Prostate gland (tissue), 2 donors: ENCODE results near the gene GPR161.

Experiments used
- POLR2A ChIP-seq: fragments of 450-650 bp; IDR thresholded peaks from one replicate; pipeline ENCODE4 v1.6.1; 2016; ENCODE audit warnings: antibody characterized with exemption, mild to moderate bottlenecking
- POLR2AphosphoS5 ChIP-seq: sonication (generic); formaldehyde crosslinking; IDR thresholded peaks from one replicate; pipeline ENCODE4 v1.6.1; 2017; ENCODE audit warnings: antibody characterized with exemption
- TF ChIP-seq, protein P1 (sequence below), 4 experiments: fragments of 200-600 bp in 2 of 4; fragments of 450-650 bp in 2 of 4; sonication (generic) in 2 of 4; IDR thresholded peaks; 1 replicate in 3 of 4; 2 replicates in 1 of 4; pipeline ENCODE4 v1.5.1; 2016 to 2019; ENCODE audit warnings: antibody characterized with exemption in 4 of 4, mild to moderate bottlenecking in 2 of 4, moderate library complexity in 2 of 4

DNA sequence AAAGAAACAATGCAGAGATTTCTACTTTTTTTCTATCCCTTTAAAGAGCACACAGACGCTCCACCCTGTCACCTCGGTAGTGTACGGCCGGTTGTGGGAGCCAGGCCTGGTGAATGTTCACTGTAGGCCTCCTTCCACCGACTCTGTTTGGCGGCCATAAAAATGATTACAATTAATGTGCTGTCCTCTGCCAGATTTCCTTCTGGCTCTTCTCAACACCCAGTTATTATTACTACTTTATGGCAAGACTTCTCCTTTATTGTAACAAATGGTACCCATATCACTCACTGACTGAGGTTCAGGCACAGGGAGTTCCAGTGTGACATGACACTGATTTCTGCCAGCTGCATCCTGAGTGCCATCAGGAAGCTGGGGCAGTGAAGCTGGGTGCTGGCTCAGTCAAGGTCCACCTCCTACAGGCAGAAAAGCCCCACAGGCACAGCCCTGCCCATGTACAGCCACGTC, 37.4 kb downstream of the GPR161 start:
- TF ChIP-seq, protein P1, sequence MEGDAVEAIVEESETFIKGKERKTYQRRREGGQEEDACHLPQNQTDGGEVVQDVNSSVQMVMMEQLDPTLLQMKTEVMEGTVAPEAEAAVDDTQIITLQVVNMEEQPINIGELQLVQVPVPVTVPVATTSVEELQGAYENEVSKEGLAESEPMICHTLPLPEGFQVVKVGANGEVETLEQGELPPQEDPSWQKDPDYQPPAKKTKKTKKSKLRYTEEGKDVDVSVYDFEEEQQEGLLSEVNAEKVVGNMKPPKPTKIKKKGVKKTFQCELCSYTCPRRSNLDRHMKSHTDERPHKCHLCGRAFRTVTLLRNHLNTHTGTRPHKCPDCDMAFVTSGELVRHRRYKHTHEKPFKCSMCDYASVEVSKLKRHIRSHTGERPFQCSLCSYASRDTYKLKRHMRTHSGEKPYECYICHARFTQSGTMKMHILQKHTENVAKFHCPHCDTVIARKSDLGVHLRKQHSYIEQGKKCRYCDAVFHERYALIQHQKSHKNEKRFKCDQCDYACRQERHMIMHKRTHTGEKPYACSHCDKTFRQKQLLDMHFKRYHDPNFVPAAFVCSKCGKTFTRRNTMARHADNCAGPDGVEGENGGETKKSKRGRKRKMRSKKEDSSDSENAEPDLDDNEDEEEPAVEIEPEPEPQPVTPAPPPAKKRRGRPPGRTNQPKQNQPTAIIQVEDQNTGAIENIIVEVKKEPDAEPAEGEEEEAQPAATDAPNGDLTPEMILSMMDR (IDR thresholded peaks at IDR 0.05), result no peak
- TF ChIP-seq POLR2AphosphoS5 (peak; percentile 20), POLR2A (no peak)
